WI38 (cell line): Measurements from ENCODE around the gene AGPS.

Experiments
- H3K4me3 ChIP-seq: 2 replicates; pipeline ENCODE4 v1.5.1; 2011; ENCODE audit warnings: low read depth, mild to moderate bottlenecking, control low read depth, low read length
- TF ChIP-seq, protein P1 (sequence below): IDR thresholded peaks from 2 replicates; pipeline ENCODE4 v1.5.1; 2012; ENCODE audit warnings: low read depth, mild to moderate bottlenecking, control low read depth, low read length

AGPS gene

DNA sequence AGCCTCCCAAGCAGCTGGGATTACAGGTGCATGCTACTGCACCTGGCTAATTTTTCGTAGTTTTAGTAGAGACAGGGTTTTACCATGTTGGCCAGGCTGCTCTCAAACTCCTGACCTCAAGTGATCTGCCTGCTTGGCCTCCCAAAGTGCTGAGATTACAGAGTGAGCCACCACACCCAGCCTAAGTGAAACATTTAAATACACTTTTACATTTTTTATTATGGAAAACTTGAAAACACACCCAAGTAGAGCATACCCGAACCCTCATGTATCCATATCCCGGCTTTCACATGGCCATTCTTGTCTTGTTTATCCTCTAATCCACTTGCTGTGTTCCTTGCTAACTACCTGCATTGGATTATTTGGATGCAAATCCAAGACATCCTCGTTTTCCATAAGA lies 13.2 kb upstream of the AGPS start:
- TF ChIP-seq, protein P1, sequence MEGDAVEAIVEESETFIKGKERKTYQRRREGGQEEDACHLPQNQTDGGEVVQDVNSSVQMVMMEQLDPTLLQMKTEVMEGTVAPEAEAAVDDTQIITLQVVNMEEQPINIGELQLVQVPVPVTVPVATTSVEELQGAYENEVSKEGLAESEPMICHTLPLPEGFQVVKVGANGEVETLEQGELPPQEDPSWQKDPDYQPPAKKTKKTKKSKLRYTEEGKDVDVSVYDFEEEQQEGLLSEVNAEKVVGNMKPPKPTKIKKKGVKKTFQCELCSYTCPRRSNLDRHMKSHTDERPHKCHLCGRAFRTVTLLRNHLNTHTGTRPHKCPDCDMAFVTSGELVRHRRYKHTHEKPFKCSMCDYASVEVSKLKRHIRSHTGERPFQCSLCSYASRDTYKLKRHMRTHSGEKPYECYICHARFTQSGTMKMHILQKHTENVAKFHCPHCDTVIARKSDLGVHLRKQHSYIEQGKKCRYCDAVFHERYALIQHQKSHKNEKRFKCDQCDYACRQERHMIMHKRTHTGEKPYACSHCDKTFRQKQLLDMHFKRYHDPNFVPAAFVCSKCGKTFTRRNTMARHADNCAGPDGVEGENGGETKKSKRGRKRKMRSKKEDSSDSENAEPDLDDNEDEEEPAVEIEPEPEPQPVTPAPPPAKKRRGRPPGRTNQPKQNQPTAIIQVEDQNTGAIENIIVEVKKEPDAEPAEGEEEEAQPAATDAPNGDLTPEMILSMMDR = no peak
- H3K4me3 ChIP-seq = no peak overlapping the region

DNA sequence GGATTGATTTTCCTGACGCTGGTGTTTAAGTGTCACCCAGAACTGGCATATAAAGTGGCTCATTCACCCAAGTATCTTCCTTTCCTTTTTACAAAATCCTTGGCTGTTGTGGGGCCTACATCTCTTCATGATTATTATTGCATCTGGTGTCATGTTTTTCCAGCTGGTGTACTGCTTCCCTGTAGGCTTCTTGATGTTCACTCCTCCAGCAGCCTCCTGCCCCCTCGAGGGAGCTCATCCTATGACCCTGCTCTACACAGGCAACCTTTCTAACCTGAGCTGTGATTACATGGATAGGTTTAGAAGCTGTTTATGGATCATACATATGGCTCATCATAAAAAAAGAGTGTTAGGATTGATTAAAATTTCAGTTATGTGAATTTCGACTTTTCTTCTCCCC lies 12.4 kb upstream of the AGPS start:
- TF ChIP-seq, protein P1 = no peak
- H3K4me3 ChIP-seq = no peak overlapping the region

DNA sequence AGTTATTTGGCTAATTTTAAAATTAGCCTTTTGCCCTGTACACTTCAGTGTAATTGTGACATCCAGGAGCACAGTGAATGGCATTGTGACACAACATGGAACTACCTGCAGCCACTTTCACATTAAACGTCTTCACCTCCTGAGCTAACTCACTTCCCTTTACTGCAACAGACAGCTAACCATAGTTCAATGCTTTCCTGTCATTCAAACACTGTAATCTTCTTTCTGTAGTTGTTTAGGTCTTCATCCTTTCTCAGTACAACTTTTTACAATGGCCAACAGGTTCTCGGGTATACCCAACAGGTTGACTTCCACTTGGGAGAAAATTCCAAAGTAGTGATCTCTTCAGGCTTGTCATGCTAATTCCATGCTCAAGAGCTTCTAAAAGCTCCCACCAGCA lies 8.6 kb upstream of the AGPS start:
- TF ChIP-seq, protein P1 = no peak
- no peak overlapping the region for H3K4me3 ChIP-seq

DNA sequence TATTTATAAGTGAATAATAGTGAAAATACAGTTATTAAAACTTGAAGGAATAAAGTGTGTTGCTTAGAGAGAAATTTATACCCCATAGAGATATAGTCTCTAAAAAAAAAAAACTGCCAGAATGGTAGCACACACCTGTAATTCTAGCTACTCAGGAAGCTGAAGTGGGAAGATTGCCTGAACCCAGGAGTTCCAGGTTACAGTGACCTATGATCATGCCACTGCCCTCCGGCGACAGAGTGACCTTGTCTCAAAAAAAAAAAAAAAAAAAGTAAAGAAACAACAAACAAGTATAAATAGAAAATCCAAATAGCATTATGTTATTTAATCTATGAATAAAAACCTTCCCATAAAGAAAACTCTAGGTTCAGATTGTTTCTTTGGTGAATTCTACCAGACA lies 7.4 kb upstream of the AGPS start:
- H3K4me3 ChIP-seq = no peak overlapping the region
- TF ChIP-seq, protein P1 = no peak

DNA sequence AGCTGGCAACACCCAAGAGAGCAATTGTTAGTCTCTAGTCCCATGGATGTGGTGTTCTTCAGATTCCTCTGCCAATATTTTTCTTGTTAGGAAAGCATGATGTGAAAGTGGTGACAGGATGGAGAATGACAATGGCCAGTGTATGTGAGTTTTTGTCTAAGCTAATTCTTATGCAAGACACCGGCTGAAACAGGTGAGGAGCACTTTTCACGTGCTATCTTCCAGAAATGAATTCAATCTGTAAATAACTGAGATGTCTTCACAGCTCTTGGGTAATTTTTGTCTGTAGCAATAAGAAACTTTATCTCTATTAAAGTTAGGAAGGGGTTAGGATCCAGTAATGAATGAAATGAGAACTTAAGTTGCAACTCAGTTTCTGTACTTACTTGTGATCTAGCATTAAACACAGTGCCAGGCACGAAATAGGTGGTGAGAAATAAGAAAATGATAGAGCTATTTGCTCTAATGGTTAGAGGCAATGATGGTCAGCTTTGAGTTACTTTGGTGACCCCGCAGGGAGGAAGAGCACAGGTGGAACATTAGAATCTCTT lies 676 bp upstream of the AGPS start:
- TF ChIP-seq, protein P1 = no peak

DNA sequence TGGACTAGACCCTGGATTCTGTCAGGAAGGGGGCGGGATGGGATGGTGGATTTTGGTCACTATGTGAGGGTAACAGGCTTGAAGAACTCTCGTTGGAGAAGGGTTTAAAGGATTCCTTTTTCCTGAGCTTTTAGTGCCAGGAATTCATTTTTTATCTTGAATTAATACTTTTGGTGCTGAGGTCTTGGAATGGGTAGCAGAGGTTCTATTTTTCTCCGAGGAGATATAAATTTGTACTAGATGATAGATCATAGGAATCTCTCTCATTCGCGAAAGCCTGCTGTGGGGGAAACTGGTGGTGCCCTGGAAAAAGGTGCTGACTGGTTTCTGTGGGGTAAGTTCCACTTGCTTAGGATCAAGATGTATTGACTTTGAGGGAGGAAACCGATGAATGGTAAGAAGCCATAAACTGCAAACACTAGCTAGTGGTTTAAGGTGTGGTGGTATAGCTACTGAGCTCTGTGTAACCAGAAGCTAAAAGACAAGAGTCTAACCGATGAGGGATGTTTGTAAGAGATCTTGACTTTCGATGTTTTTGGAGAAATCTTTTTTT lies 706 bp downstream of the AGPS start:
- peak overlapping the region; percentile 82 for H3K4me3 ChIP-seq
- TF ChIP-seq, protein P1 = no peak

More for the DNA sequence above, 676 bp upstream of the AGPS start:
- H3K4me3 ChIP-seq = peak overlapping the region; percentile 82

DNA sequence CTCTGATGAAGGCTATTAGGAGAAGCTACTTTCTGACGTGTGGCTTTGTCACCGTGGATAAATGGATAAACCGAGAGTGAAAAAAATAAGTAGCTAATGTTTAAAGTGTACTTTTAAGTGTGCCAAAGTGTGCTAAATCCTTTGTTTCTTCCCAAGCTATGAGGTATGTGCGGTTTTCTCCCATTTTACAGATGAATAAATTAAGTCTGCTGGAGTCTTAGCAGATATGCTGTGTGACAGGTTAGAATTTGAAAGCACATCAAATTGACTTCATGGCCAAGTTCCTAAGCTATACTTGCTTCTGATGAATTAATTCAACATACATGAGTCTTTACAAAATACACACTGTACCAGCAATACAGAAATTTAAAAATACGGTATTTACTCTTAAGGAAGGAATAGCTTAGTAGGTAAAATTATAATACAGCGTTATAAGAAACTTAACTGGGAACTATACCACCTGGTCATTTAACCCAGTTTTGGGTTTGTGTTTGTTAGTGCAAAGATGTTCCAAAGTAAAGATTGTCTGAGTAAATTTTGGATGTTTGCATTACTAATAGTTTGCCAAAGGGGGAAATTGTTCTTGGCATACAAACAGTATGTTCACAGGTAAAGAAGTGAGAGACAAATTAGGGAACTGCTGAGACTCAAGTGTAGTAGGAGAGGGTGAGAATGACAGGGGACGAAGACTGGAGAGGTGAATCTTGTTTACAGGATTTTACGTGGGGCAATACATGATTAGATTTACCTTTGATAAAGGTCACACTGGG lies 1.4 kb downstream of the AGPS start:
- H3K4me3 ChIP-seq = peak overlapping the region; percentile 82
- TF ChIP-seq, protein P1 = no peak
